Upper lobe of left lung (tissue), 4 donors: ENCODE data around the gene KCNMA1.

Source experiments
- CTCF ChIP-seq, 6 experiments: fragments of 450-650 bp in 4 of 6; fragments of 200-600 bp in 2 of 6; sonication (generic) in 2 of 6; IDR thresholded peaks; one replicate each; pipeline ENCODE4 v1.5.1; 2016 to 2019; ENCODE audit warnings: antibody characterized with exemption in 6 of 6
- POLR2A ChIP-seq, 4 donors: fragments of 450-650 bp; IDR thresholded peaks; one replicate each; pipeline ENCODE4 v1.5.1; 2016 to 2017; ENCODE audit warnings: antibody characterized with exemption in 4 of 4, mild to moderate bottlenecking in 2 of 4
- POLR2AphosphoS5 ChIP-seq, 2 donors: sonication (generic); formaldehyde crosslinking; IDR thresholded peaks; one replicate each; pipeline ENCODE4 v1.5.1; 2017; ENCODE audit warnings: antibody characterized with exemption in 2 of 2

DNA sequence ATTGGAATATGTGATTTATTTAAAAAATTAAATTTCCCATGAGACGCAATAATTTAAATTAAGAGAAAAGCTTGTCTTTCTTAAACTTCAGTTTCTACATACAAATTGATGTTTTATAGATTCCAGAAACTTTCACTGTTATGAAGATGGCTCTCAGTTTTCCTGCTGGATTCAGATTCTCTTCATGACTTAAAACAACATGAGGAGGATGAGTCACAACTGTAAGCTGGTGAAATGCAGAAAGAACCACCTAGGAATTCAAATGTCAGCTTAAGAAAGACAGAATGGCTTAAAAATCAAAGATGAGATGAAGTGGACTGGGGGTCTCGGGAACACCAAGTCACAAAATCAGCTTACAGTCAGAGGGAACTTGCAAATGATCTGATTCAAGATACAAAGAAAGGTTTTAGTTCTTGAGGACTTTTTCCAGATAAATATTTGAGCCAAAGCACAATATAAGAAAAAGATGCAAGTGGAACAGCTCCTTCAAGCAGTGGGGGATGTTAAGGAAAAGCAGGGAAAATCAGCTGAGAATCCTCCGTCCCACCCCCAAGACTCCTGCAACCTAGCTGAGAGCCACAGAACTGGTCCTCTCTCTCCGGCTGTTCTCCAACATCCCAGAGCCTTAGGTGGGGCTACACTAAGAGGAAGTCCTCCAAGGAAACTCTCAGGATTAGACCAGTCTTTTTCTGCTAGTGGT, 279.8 kb downstream of the KCNMA1 start:
- TF ChIP-seq POLR2A (IDR thresholded peaks at IDR 0.05), result no peak
- TF ChIP-seq CTCF (IDR thresholded peaks at IDR 0.05), result no peak
- no peak for TF ChIP-seq POLR2AphosphoS5 (IDR thresholded peaks at IDR 0.05)
